HepG2 (cell line): ENCODE results near the gene SNRPD1. TPM values are rescaled to one million over a fixed set of nuclear protein-coding genes. Genes with fewer than 3 reads are reported as not detected.

Experiments
- ATAC-seq: fragments of 200-7000 bp; cut with Tn5 transposase; 3 replicates; pipeline ENCODE4 v1.9.1; 2020; ENCODE audit warnings: mild to moderate bottlenecking, moderate library complexity
- BruUV-seq: library from RNA; stranded (reverse); fragments of 400-500 nt; replicated peaks from 2 replicates; lab custom pipeline; 2021; lab: Mats Ljungman, UMichigan
- CTCF ChIA-PET: fragments of 300-600 bp; formaldehyde crosslinking; extraction: SDS; loops from one replicate; lab custom pipeline; 2021; ENCODE audit warnings: low total read pairs, inconsistent platforms, low intra/inter-chr PET ratio; lab: Yijun Ruan, JAX
- POLR2A ChIA-PET: fragments of 350-600 bp; sonication (Branson Sonifier 250); formaldehyde crosslinking; loops from one replicate; lab custom pipeline; 2020; ENCODE audit warnings: antibody characterized with exemption, inconsistent platforms; lab: Yijun Ruan, JAX
- DNase-seq: peaks from one replicate; pipeline ENCODE4 v3.0.0-alpha.2; 2015; ENCODE audit warnings: low spot score
- FAIRE-seq: peaks from 3 replicates; lab custom pipeline; 2011; peaks lifted over from hg19 to GRCh38; lab: Jason Lieb, UNC
- H2AFZ ChIP-seq: one replicate; pipeline ENCODE4 v1.6.1; 2011; ENCODE audit warnings: low read length, inconsistent platforms
- H3K27ac ChIP-seq: fragments of 300-600 bp; 3 replicates; pipeline ENCODE4 v1.8.0; 2011; ENCODE audit warnings: mixed run types, mild to moderate bottlenecking, mixed read lengths, low read length, inconsistent platforms; ENCODE audit not compliant: insufficient read depth; ENCODE audit errors: extremely low read length
- H3K27me3 ChIP-seq, 2 experiments: fragments of 200-600 bp in 1 of 2; 2 replicates in 1 of 2; 3 replicates in 1 of 2; pipeline versions ENCODE4 v1.6.0 to v1.8.0; 2011; ENCODE audit warnings: low read length in 2 of 2, mild to moderate bottlenecking in 2 of 2, moderate library complexity in 2 of 2, inconsistent platforms in 1 of 2; ENCODE audit not compliant: insufficient read depth in 2 of 2, control insufficient read depth in 1 of 2
- H3K36me3 ChIP-seq, 2 experiments: fragments of 200-600 bp in 1 of 2; replicated peaks in 1 of 2; 2 replicates in 1 of 2; 3 replicates in 1 of 2; pipeline versions ENCODE4 v1.5.1 to v1.8.0; 2011; ENCODE audit warnings: low read length in 2 of 2, inconsistent platforms in 1 of 2; ENCODE audit not compliant: insufficient read depth in 2 of 2, control insufficient read depth in 1 of 2
- H3K4me1 ChIP-seq: 2 replicates; pipeline ENCODE4 v1.5.1; 2012; ENCODE audit warnings: low read length, inconsistent platforms; ENCODE audit not compliant: insufficient read depth
- H3K4me2 ChIP-seq: 2 replicates; pipeline ENCODE4 v1.6.0; 2011; ENCODE audit warnings: low read depth, low read length, inconsistent platforms
- H3K4me3 ChIP-seq, 3 experiments: fragments of 200-600 bp in 1 of 3; sonication (generic), shearing (Covaris generic) in 1 of 3; replicated peaks in 1 of 3; 2 replicates each; pipeline ENCODE4 v1.5.1; 2011 to 2016; ENCODE audit warnings: low read length in 3 of 3, inconsistent platforms in 2 of 3, low read depth in 2 of 3, mild to moderate bottlenecking in 2 of 3, control low read depth in 1 of 3, mixed read lengths in 1 of 3; ENCODE audit not compliant: insufficient read depth in 1 of 3
- H3K79me2 ChIP-seq: one replicate; pipeline ENCODE4 v1.6.1; 2011; ENCODE audit warnings: low read length, inconsistent platforms; ENCODE audit not compliant: insufficient read depth
- H3K9ac ChIP-seq: 2 replicates; pipeline ENCODE4 v1.6.0; 2011; ENCODE audit warnings: mild to moderate bottlenecking, low read depth, low read length, inconsistent platforms; ENCODE audit not compliant: insufficient read depth
- H3K9me3 ChIP-seq: 2 replicates; pipeline ENCODE4 v1.5.1; 2012; ENCODE audit warnings: mild to moderate bottlenecking, low read length
- H4K20me1 ChIP-seq: 2 replicates; pipeline ENCODE4 v1.6.0; 2011; ENCODE audit warnings: inconsistent platforms, mild to moderate bottlenecking, low read length, moderate library complexity; ENCODE audit not compliant: insufficient read depth
- CC2D1A ChIP-seq: sonication (generic); formaldehyde crosslinking; IDR thresholded peaks from 2 replicates; pipeline ENCODE4 v1.8.1; 2023; ENCODE audit warnings: mild to moderate bottlenecking, missing genetic modification reagents
- ELF4 ChIP-seq: sonication (generic); formaldehyde crosslinking; IDR thresholded peaks from 2 replicates; pipeline ENCODE4 v1.5.0; 2020; ENCODE audit warnings: missing genetic modification reagents, mild to moderate bottlenecking, moderate library complexity, borderline replicate concordance
- FOXJ3 ChIP-seq: sonication (generic); formaldehyde crosslinking; IDR thresholded peaks from 2 replicates; pipeline ENCODE4 v1.4.0; 2020; ENCODE audit warnings: missing genetic modification reagents, mild to moderate bottlenecking, borderline replicate concordance
- GLI4 ChIP-seq: sonication (generic); formaldehyde crosslinking; IDR thresholded peaks from 2 replicates; pipeline ENCODE4 v1.5.1; 2020; ENCODE audit warnings: missing genetic modification reagents, mild to moderate bottlenecking, moderate library complexity, borderline replicate concordance
- HOXA9 ChIP-seq: sonication (generic); formaldehyde crosslinking; IDR thresholded peaks from 2 replicates; pipeline ENCODE4 v1.8.1; 2022; ENCODE audit warnings: missing genetic modification reagents, mild to moderate bottlenecking, moderate library complexity, borderline replicate concordance
- MTF2 ChIP-seq: sonication (generic); formaldehyde crosslinking; IDR thresholded peaks from 2 replicates; pipeline ENCODE4 v1.5.0; 2020; ENCODE audit warnings: missing genetic modification reagents, borderline replicate concordance
- MXD4 ChIP-seq: IDR thresholded peaks from 2 replicates; pipeline ENCODE4 v1.6.1; 2016; ENCODE audit warnings: mild to moderate bottlenecking, missing biosample characterization, missing genetic modification reagents
- NFE2L1 ChIP-seq: sonication (generic); formaldehyde crosslinking; IDR thresholded peaks from 2 replicates; pipeline ENCODE4 v1.4.0; 2020; ENCODE audit warnings: missing genetic modification reagents, mild to moderate bottlenecking, borderline replicate concordance
- NR3C1 ChIP-seq: sonication (generic); formaldehyde crosslinking; IDR thresholded peaks from 2 replicates; pipeline ENCODE4 v1.4.0; 2020; ENCODE audit warnings: missing genetic modification reagents
- PBX2 ChIP-seq: IDR thresholded peaks from 2 replicates; pipeline ENCODE4 v1.6.1; 2016; ENCODE audit warnings: control low read depth
- POGZ ChIP-seq: sonication (generic); formaldehyde crosslinking; IDR thresholded peaks from 2 replicates; pipeline ENCODE4 v1.4.0; 2020; ENCODE audit warnings: mild to moderate bottlenecking, missing genetic modification reagents
- ZFAT ChIP-seq: sonication (generic); formaldehyde crosslinking; conservative IDR thresholded peaks from 2 replicates; pipeline ENCODE4 v1.8.1; 2023; ENCODE audit warnings: missing genetic modification reagents, inconsistent platforms
- ZMYM3 ChIP-seq: sonication (generic); formaldehyde crosslinking; IDR thresholded peaks from 2 replicates; pipeline ENCODE4 v1.5.1; 2020; ENCODE audit warnings: mild to moderate bottlenecking, missing genetic modification reagents
- ZNF414 ChIP-seq: sonication (generic); formaldehyde crosslinking; IDR thresholded peaks from 2 replicates; pipeline ENCODE4 v1.5.0; 2020; ENCODE audit warnings: missing genetic modification reagents
- ZNF605 ChIP-seq: sonication (generic); formaldehyde crosslinking; IDR thresholded peaks from 2 replicates; pipeline ENCODE4 v1.8.0; 2022; ENCODE audit warnings: mild to moderate bottlenecking, missing genetic modification reagents
- ZNF607 ChIP-seq: sonication (generic); formaldehyde crosslinking; IDR thresholded peaks from 2 replicates; pipeline ENCODE4 v1.5.1; 2020; ENCODE audit warnings: missing genetic modification reagents, mild to moderate bottlenecking, borderline replicate concordance
- ZNF687 ChIP-seq: sonication (generic); formaldehyde crosslinking; IDR thresholded peaks from 2 replicates; pipeline ENCODE4 v1.5.1; 2020; ENCODE audit warnings: mild to moderate bottlenecking, missing genetic modification reagents, moderate library complexity
- ZNF792 ChIP-seq: IDR thresholded peaks from 2 replicates; pipeline ENCODE4 v1.6.1; 2016
- WGBS: methylation state at CpG from one replicate; pipeline ENCODE4 v1.1.6; 2017; ENCODE audit warnings: low lambda C conversion rate; 5-methylcytosine and 5-hydroxymethylcytosine counted together
- in situ Hi-C: cut with HindIII; loops from 2 replicates; pipeline ENCODE4 v1.10.0; 2017; ENCODE audit warnings: low pct_unique_long_range_greater_than_20kb; ENCODE audit not compliant: extremely low pct_ligation_motif_present
- intact Hi-C: fragments of 100-400 bp; cut with micrococcal nuclease; formaldehyde crosslinking; loops from one replicate; pipeline ENCODE4 v1.10.0; 2022; ENCODE audit not compliant: unreplicated experiment
- polyA plus RNA-seq, 8 experiments: library from polyadenylated mRNA; depleted of rRNA in 3 of 8; stranded (reverse) in 7 of 8; unstranded in 1 of 8; fragments of >200 nt; fragmentation: Illumina TruSeq in 4 of 8; extraction: Trizol in 4 of 8; gene quantifications; 2 replicates each; pipeline versions ENCODE4 v1.2.1 to v1.2.3, GENCODE V29; 2011 to 2016; ENCODE audit warnings: low read depth in 4 of 8, missing spikeins in 1 of 8, mixed read lengths in 1 of 8; ENCODE audit not compliant: insufficient read depth in 1 of 8
- total RNA-seq, 5 experiments: library from RNA; depleted of rRNA; stranded (reverse); fragments of >200 nt; fragmentation: Illumina TruSeq; extraction: Trizol; gene quantifications; 2 replicates each; pipeline ENCODE4 v1.2.3, GENCODE V29; 2016; ENCODE audit warnings: low read depth in 1 of 5

Gene SNRPD1
- total and polyA plus RNA-seq, 2 of the 13 experiments (the other 11 are each of a cell fraction or from before 2014, with no cell fraction given) = 22.7 to 275 TPM

- H2AFZ ChIP-seq = no peak overlapping the region
- no peak for DNase-seq
- 95% methylated on average over 1 of the region's 1 CpG for WGBS
- ChIA-PET CTCF (no interaction called here), POLR2A (no interaction called here)
- in situ Hi-C loops = no loop called here
- H3K4me3 ChIP-seq = no peak overlapping the region
- H3K27ac ChIP-seq = no peak overlapping the region
- TF ChIP-seq ZNF687 (CRISPR knock-in tag) (no peak), NR3C1 (no peak), HOXA9 (no peak), ELF4 (CRISPR knock-in tag) (no peak), ZNF605 (CRISPR knock-in tag) (no peak), MTF2 (CRISPR knock-in tag) (no peak), ZFAT (CRISPR knock-in tag) (no peak), FOXJ3 (CRISPR knock-in tag) (no peak), ZNF607 (CRISPR knock-in tag) (no peak), ZNF792 (CRISPR knock-in tag) (no peak), MXD4 (CRISPR knock-in tag) (no peak), CC2D1A (CRISPR knock-in tag) (no peak), PBX2 (CRISPR knock-in tag) (no peak), GLI4 (CRISPR knock-in tag) (no peak), POGZ (CRISPR knock-in tag) (no peak), NFE2L1 (no peak), ZNF414 (CRISPR knock-in tag) (no peak), ZMYM3 (CRISPR knock-in tag) (no peak)
- H3K4me1 ChIP-seq = no peaks in the 10 kb centered on the region
- H3K36me3 ChIP-seq = peaks cover 0 to 4% of the 10 kb centered on the region in 2 experiments; a peak in 2 of 5 replicates
- intact Hi-C loops = no loop called here
- H3K4me2 ChIP-seq = no peak overlapping the region
- no peaks in the 10 kb centered on the region for H3K79me2 ChIP-seq
- no peaks in the 10 kb centered on the region for H3K27me3 ChIP-seq
- no peaks in the 10 kb centered on the region for H4K20me1 ChIP-seq
- ATAC-seq = no peak
- no peaks in the 10 kb centered on the region for H3K9me3 ChIP-seq
- no TSS peak for BruUV-seq
- no peak overlapping the region for H3K9ac ChIP-seq
- no peak for FAIRE-seq
These were observed 38.2 kb downstream of the SNRPD1 start for GRCh38 chr18:21650311-21650710.
